Heart left ventricle (tissue), 16 donors: Measurements from ENCODE around the gene CADM2. TPM values are rescaled to one million over a fixed set of nuclear protein-coding genes. Genes with fewer than 3 reads are reported as not detected.

Experiments
- ATAC-seq, 4 donors: fragments of 200-7000 bp; cut with Tn5 transposase; one replicate each; pipeline ENCODE4 v1.9.1; 2020 to 2022; ENCODE audit warnings: moderate library complexity in 4 of 4, mild to moderate bottlenecking in 3 of 4, moderate number of reproducible peaks in 1 of 4
- DNase-seq, 5 donors: peaks; one replicate each; pipeline ENCODE4 v3.0.0-alpha.2; 2020
- H3K27ac ChIP-seq, 12 donors: fragments of 200-600 bp; sonication (generic) in 4 of 12; one replicate each; pipeline versions ENCODE4 v1.5.0 to v1.8.0; 2016 to 2022; ENCODE audit warnings: mild to moderate bottlenecking in 2 of 12
- H3K27me3 ChIP-seq, 9 donors: fragments of 200-600 bp; sonication (generic) in 2 of 9; one replicate each; pipeline versions ENCODE4 v1.5.1 to v1.8.0; 2016 to 2022; ENCODE audit warnings: mild to moderate bottlenecking in 3 of 9
- H3K36me3 ChIP-seq, 9 donors: fragments of 200-600 bp; sonication (generic) in 2 of 9; one replicate each; pipeline versions ENCODE4 v1.5.0 to v1.8.0; 2018 to 2022; ENCODE audit warnings: mild to moderate bottlenecking in 2 of 9
- H3K4me1 ChIP-seq, 12 donors: fragments of 200-600 bp; sonication (generic) in 4 of 12; one replicate each; pipeline versions ENCODE4 v1.5.0 to v1.8.0; 2016 to 2022; ENCODE audit warnings: mild to moderate bottlenecking in 3 of 12
- H3K4me3 ChIP-seq, 12 donors: fragments of 200-600 bp; sonication (generic) in 4 of 12; one replicate each; pipeline versions ENCODE4 v1.5.0 to v1.8.0; 2017 to 2022; ENCODE audit warnings: mild to moderate bottlenecking in 9 of 12, moderate library complexity in 4 of 12
- H3K9me3 ChIP-seq, 12 donors: fragments of 200-600 bp; sonication (generic) in 4 of 12; one replicate each; pipeline versions ENCODE4 v1.5.0 to v1.8.0; 2016 to 2022; ENCODE audit warnings: mild to moderate bottlenecking in 1 of 12
- CTCF ChIP-seq, 12 donors: fragments of 200-600 bp; sonication (generic) in 4 of 12; IDR thresholded peaks; one replicate each; pipeline versions ENCODE4 v1.5.0 to v1.8.0; 2018 to 2022; ENCODE audit warnings: antibody characterized with exemption in 12 of 12, mild to moderate bottlenecking in 5 of 12
- POLR2A ChIP-seq, 2 donors: fragments of 450-650 bp; IDR thresholded peaks; one replicate each; pipeline ENCODE4 v1.6.1; 2017; ENCODE audit warnings: antibody characterized with exemption in 2 of 2, mild to moderate bottlenecking in 2 of 2, moderate library complexity in 2 of 2
- WGBS, 4 donors: extraction: QIAGEN DNeasy Blood & Tissue Kit in 2 of 4; methylation state at CpG; one replicate each; pipeline versions ENCODE4 v1.1.5 to v1.1.7; 2013 to 2018; 5-methylcytosine and 5-hydroxymethylcytosine counted together
- intact Hi-C, 10 donors: fragments of 100-400 bp; cut with DNase I; formaldehyde crosslinking; loops; one replicate each; pipeline versions ENCODE4 v1.11.1 to v1.14.2; 2022
- polyA plus RNA-seq, 2 donors: library from polyadenylated mRNA; stranded (reverse); fragments of 200-250 nt; gene quantifications; one replicate each; pipeline ENCODE4 v1.2.3, GENCODE V29; 2013
- total RNA-seq, 9 donors: library from RNA; depleted of rRNA in 2 of 9; stranded (reverse); fragments of >200 nt in 2 of 9; fragmentation: NEBNext Ultra II Directional in 3 of 9; extraction: Animal tissue kit (Norgen Biotek cat#: 25700) in 3 of 9; gene quantifications; one replicate each; pipeline versions ENCODE4 v1.1.0 to v1.2.4, GENCODE V29; 2016 to 2023
- donor health status: ischemic (EF 13 %, LVEDD 7.1; RV severe dilation, severe dysfunction).
- donor health status: healthy with polysubstance abuse.
- donor health status: DM: no; HTN: yes; CAD: no.
- donor health status: DM: no; HTN: no; CAD: no.
- donor health status: ischemic (EF 25% LVEDD 6.9; RV normal size, moderate dysfunction).
- donor health status: ischemic (EF 25% LVEDD 5.7; RV mildly dilated, moderate dysfunction).
- donor health status: healthy.
- donor health status: DM: yes; HTN: yes; CAD: no.
- donor health status: ischemic (EF 35%, LVEDD 5.7; RV mildly dilated, moderate dysfunction).
- donor health status: nonischemic (EF 11% LVEDD 7.7; RV severe dilation, severe dysfunction).
- donor health status: DM: yes; HTN: yes; CAD: no.
- donor health status: PGD.
- donor health status: ischemic (EF 29% LVEDD 5.4; RV normal size, mild dysfunction).
- donor health status: nonischemic (EF 23%, LVEDD 6.1; RV moderate dilation, normal function).

The CADM2 gene
- total and polyA plus RNA-seq, 11 donors: 0.19 to 2.3 (median 0.69) TPM

GRCh38 chr3:85670634-85671205 lies 711.9 kb downstream of the CADM2 start:
- no peak for ATAC-seq
- H3K9me3 ChIP-seq: peaks cover 0 to 7% (median 0%) of the 10 kb centered on the region in 12 donors
- intact Hi-C loops: no loop called here
- 67 to 85% (median 74%) methylated on average over 2 of the region's 2 CpGs for WGBS, 4 donors
- no peak overlapping the region for H3K4me3 ChIP-seq
- TF ChIP-seq POLR2A (IDR thresholded peaks at IDR 0.05) (no peak), CTCF (IDR thresholded peaks at IDR 0.05) (no peak)
- no peaks in the 10 kb centered on the region for H3K27me3 ChIP-seq
- DNase-seq: no peak
- H3K27ac ChIP-seq: no peak overlapping the region
- H3K36me3 ChIP-seq: no peaks in the 10 kb centered on the region
- H3K4me1 ChIP-seq: no peaks in the 10 kb centered on the region

- Histone ChIP-seq H3K4me3 (no peak overlapping the region), H3K36me3 (no peaks in the 10 kb centered on the region), H3K4me1 (no peaks in the 10 kb centered on the region), H3K9me3 (peaks cover 0 to 4% (median 0%) of the 10 kb centered on the region in 12 donors), H3K27ac (no peak overlapping the region), H3K27me3 (no peaks in the 10 kb centered on the region)
- ATAC-seq: no peak
- TF ChIP-seq CTCF (IDR thresholded peaks at IDR 0.05) (no peak), POLR2A (IDR thresholded peaks at IDR 0.05) (no peak)
- intact Hi-C loops: no loop called here
- 82 to 93% (median 86%) methylated on average over 1 of the region's 1 CpG for WGBS, 4 donors
- DNase-seq: no peak
Observed at GRCh38 chr3:85672761-85673160, 714.0 kb downstream of the CADM2 start.

- no peaks in the 10 kb centered on the region for H3K36me3 ChIP-seq
- H3K4me1 ChIP-seq: no peaks in the 10 kb centered on the region
- no peak overlapping the region for H3K4me3 ChIP-seq
- no peaks in the 10 kb centered on the region for H3K27me3 ChIP-seq
- WGBS, 4 donors: 65 to 78% (median 72%) methylated on average over 2 of the region's 2 CpGs
- DNase-seq (no peak), ATAC-seq (no peak)
- TF ChIP-seq CTCF (IDR thresholded peaks at IDR 0.05) (no peak), POLR2A (IDR thresholded peaks at IDR 0.05) (no peak)
- intact Hi-C loops: no loop called here
- H3K9me3 ChIP-seq: no peaks in the 10 kb centered on the region
- no peak overlapping the region for H3K27ac ChIP-seq
Observed at GRCh38 chr3:85678713-85679112, 719.9 kb downstream of the CADM2 start.

GRCh38 chr3:85681906-85682305 lies 723.1 kb downstream of the CADM2 start:
- WGBS, 4 donors: 84 to 90% (median 87%) methylated on average over 1 of the region's 1 CpG
- no peak for DNase-seq
- no peak for TF ChIP-seq POLR2A (IDR thresholded peaks at IDR 0.05)
- no peak for TF ChIP-seq CTCF (IDR thresholded peaks at IDR 0.05)
- Histone ChIP-seq H3K27ac (no peak overlapping the region), H3K27me3 (no peaks in the 10 kb centered on the region), H3K9me3 (no peaks in the 10 kb centered on the region), H3K4me1 (no peaks in the 10 kb centered on the region), H3K36me3 (no peaks in the 10 kb centered on the region), H3K4me3 (no peak overlapping the region)
- ATAC-seq: no peak
- intact Hi-C loops: no loop called here
